Measurements from ENCODE around the gene USH1G.

- no peak for TF ChIP-seq SMC3 (conservative IDR thresholded peaks at IDR 0.05; ENCODE audit: poor library complexity)
- TF ChIP-seq, protein P1, sequence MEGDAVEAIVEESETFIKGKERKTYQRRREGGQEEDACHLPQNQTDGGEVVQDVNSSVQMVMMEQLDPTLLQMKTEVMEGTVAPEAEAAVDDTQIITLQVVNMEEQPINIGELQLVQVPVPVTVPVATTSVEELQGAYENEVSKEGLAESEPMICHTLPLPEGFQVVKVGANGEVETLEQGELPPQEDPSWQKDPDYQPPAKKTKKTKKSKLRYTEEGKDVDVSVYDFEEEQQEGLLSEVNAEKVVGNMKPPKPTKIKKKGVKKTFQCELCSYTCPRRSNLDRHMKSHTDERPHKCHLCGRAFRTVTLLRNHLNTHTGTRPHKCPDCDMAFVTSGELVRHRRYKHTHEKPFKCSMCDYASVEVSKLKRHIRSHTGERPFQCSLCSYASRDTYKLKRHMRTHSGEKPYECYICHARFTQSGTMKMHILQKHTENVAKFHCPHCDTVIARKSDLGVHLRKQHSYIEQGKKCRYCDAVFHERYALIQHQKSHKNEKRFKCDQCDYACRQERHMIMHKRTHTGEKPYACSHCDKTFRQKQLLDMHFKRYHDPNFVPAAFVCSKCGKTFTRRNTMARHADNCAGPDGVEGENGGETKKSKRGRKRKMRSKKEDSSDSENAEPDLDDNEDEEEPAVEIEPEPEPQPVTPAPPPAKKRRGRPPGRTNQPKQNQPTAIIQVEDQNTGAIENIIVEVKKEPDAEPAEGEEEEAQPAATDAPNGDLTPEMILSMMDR (IDR thresholded peaks at IDR 0.05; ENCODE audit: poor library complexity, severe bottlenecking) = no peak
- no peak for TF ChIP-seq TAF1 (IDR thresholded peaks at IDR 0.05; ENCODE audit: low read depth)
- no peak for TF ChIP-seq EZH2 (IDR thresholded peaks at IDR 0.05; ENCODE audit: borderline replicate concordance, insufficient read depth, low read length, poor library complexity, severe bottlenecking)
- TF ChIP-seq, protein P2, sequence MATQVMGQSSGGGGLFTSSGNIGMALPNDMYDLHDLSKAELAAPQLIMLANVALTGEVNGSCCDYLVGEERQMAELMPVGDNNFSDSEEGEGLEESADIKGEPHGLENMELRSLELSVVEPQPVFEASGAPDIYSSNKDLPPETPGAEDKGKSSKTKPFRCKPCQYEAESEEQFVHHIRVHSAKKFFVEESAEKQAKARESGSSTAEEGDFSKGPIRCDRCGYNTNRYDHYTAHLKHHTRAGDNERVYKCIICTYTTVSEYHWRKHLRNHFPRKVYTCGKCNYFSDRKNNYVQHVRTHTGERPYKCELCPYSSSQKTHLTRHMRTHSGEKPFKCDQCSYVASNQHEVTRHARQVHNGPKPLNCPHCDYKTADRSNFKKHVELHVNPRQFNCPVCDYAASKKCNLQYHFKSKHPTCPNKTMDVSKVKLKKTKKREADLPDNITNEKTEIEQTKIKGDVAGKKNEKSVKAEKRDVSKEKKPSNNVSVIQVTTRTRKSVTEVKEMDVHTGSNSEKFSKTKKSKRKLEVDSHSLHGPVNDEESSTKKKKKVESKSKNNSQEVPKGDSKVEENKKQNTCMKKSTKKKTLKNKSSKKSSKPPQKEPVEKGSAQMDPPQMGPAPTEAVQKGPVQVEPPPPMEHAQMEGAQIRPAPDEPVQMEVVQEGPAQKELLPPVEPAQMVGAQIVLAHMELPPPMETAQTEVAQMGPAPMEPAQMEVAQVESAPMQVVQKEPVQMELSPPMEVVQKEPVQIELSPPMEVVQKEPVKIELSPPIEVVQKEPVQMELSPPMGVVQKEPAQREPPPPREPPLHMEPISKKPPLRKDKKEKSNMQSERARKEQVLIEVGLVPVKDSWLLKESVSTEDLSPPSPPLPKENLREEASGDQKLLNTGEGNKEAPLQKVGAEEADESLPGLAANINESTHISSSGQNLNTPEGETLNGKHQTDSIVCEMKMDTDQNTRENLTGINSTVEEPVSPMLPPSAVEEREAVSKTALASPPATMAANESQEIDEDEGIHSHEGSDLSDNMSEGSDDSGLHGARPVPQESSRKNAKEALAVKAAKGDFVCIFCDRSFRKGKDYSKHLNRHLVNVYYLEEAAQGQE (IDR thresholded peaks at IDR 0.05; ENCODE audit: borderline replicate concordance) = no peak
These were observed 2.4 kb downstream of the USH1G start for GRCh38 chr17:74920642-74921025.

All from neural cell (in vitro differentiated cells).